Ovary (tissue), 9 donors: ENCODE results near the gene CFAP100. TPM values are rescaled to one million over a fixed set of nuclear protein-coding genes. Genes with fewer than 3 reads are reported as not detected.

Experiments
- DNase-seq, 5 donors: peaks; one replicate each; pipeline ENCODE4 v3.0.0-alpha.2; 2019 to 2020
- H3K27ac ChIP-seq, 2 donors: fragments of 200-600 bp; one replicate each; pipeline versions ENCODE4 v1.5.1 to v1.8.0; 2019 to 2022
- H3K27me3 ChIP-seq: fragments of 200-600 bp; one replicate; pipeline ENCODE4 v1.8.0; 2022
- H3K36me3 ChIP-seq: fragments of 200-600 bp; sonication (generic); one replicate; pipeline ENCODE4 v1.5.1; 2019
- H3K4me1 ChIP-seq: one replicate; pipeline ENCODE4 v1.8.1; 2013; ENCODE audit warnings: mild to moderate bottlenecking, moderate library complexity; ENCODE audit not compliant: insufficient read depth
- H3K4me3 ChIP-seq: fragments of 200-600 bp; sonication (generic); one replicate; pipeline ENCODE4 v1.5.1; 2017
- H3K9me3 ChIP-seq, 2 donors: fragments of 200-600 bp in 1 of 2; sonication (generic) in 1 of 2; one replicate each; pipeline versions ENCODE4 v1.5.1 to v1.8.1; 2013 to 2019; ENCODE audit warnings: mild to moderate bottlenecking in 1 of 2, moderate library complexity in 1 of 2
- CTCF ChIP-seq, 3 donors: fragments of 450-650 bp in 2 of 3; fragments of 200-600 bp in 1 of 3; IDR thresholded peaks; one replicate each; pipeline versions ENCODE4 v1.5.1 to v1.8.0; 2016 to 2022; ENCODE audit warnings: antibody characterized with exemption in 3 of 3, mild to moderate bottlenecking in 1 of 3
- EP300 ChIP-seq: sonication (generic); formaldehyde crosslinking; IDR thresholded peaks from one replicate; pipeline ENCODE4 v1.6.1; 2017; ENCODE audit warnings: antibody characterized with exemption
- POLR2A ChIP-seq: fragments of 450-650 bp; IDR thresholded peaks from one replicate; pipeline ENCODE4 v1.6.1; 2017; ENCODE audit warnings: antibody characterized with exemption, mild to moderate bottlenecking, moderate library complexity
- WGBS, 3 donors: extraction: QIAGEN DNeasy Blood & Tissue Kit in 1 of 3; methylation state at CpG; one replicate each; pipeline versions ENCODE4 v1.1.5 to v1.1.7; 2013 to 2017; 5-methylcytosine and 5-hydroxymethylcytosine counted together
- intact Hi-C, 4 donors: fragments of 100-400 bp; cut with DNase I; formaldehyde crosslinking; loops; one replicate each; pipeline versions ENCODE4 v1.11.0 to v1.15.1; 2022 to 2023
- polyA plus RNA-seq, 2 donors: library from polyadenylated mRNA; stranded (reverse); fragments of 200-250 nt in 1 of 2; fragments of 350-450 nt in 1 of 2; fragmentation: Illumina TruSeq in 1 of 2; extraction: RNeasy Lipid Tissue Mini Kit (QIAGEN cat#74804) in 1 of 2; gene quantifications; one replicate each; pipeline ENCODE4 v1.2.3, GENCODE V29; 2013 to 2014
- total RNA-seq, 7 donors: library from RNA; depleted of rRNA in 2 of 7; stranded (reverse); fragments of >200 nt in 2 of 7; fragmentation: NEBNext Ultra II Directional in 3 of 7; extraction: Animal tissue kit (Norgen Biotek cat#: 25700) in 3 of 7; gene quantifications; one replicate each; pipeline versions ENCODE4 v1.1.0 to v1.2.4, GENCODE V29; 2016 to 2023
- donor health status: DM: no; HTN: no; CAD: no; lungs with moderate emphysema.
- donor health status: DM: no; HTN: no; CAD: no.
- donor health status: Bipolar disorder and iron deficiency.
- donor health status: DM: yes; HTN: yes; CAD: no.
- donor health status: DM: no; HTN: no; CAD: no.
- donor health status: DM: yes; HTN: yes; CAD: no.

CFAP100 gene
- total and polyA plus RNA-seq, 9 donors: 0.06 to 21.3 (median 1.6) TPM; not detected in 3

DNA sequence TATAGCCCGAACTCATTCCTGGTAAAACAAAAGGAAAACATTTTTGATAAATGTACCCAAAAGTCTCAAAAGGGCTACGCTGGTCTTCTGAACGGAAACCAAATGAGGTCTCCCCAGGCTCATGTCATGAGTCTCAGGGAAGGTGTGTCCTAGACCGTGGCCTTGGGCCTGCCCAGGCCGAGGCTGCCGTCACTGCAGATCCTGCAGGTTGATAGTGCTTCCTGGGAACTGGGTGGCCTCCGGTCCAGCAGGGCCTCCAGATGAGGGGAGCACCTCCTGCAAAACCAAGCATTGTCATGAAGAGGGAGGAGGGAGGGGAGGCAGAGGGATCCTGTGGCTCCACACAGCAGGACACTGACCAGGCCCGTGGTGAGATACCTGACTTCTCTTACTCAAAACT, 43.5 kb downstream of the CFAP100 start:
- no peaks in the 10 kb centered on the region for H3K27me3 ChIP-seq
- no peak for TF ChIP-seq CTCF (IDR thresholded peaks at IDR 0.05)
- no peak for TF ChIP-seq EP300
- TF ChIP-seq POLR2A: no peak
- WGBS, 3 donors: 85 to 89% (median 87%) methylated on average over 8 of the region's 8 CpGs
- no peak overlapping the region for H3K4me3 ChIP-seq
- H3K9me3 ChIP-seq: no peaks in the 10 kb centered on the region
- peak in 2 of 5 donors; percentile 12 to 13 for DNase-seq
- peaks cover 3% of the 10 kb centered on the region for H3K4me1 ChIP-seq
- H3K27ac ChIP-seq: no peak overlapping the region
- no peaks in the 10 kb centered on the region for H3K36me3 ChIP-seq
- intact Hi-C loops: no loop called here

GRCh38 chr3:126438746-126439145, 44.0 kb downstream of the CFAP100 start:
- peak in 2 of 5 donors; percentile 7 to 16 for DNase-seq
- Histone ChIP-seq H3K27ac (no peak overlapping the region), H3K4me3 (no peak overlapping the region), H3K9me3 (no peaks in the 10 kb centered on the region), H3K36me3 (no peaks in the 10 kb centered on the region), H3K4me1 (peaks cover 3% of the 10 kb centered on the region), H3K27me3 (no peaks in the 10 kb centered on the region)
- WGBS, 3 donors: 95 to 97% (median 95%) methylated on average over 10 of the region's 10 CpGs
- intact Hi-C loops: no loop called here
- no peak for TF ChIP-seq CTCF (IDR thresholded peaks at IDR 0.05)
- TF ChIP-seq POLR2A: no peak
- no peak for TF ChIP-seq EP300

DNA sequence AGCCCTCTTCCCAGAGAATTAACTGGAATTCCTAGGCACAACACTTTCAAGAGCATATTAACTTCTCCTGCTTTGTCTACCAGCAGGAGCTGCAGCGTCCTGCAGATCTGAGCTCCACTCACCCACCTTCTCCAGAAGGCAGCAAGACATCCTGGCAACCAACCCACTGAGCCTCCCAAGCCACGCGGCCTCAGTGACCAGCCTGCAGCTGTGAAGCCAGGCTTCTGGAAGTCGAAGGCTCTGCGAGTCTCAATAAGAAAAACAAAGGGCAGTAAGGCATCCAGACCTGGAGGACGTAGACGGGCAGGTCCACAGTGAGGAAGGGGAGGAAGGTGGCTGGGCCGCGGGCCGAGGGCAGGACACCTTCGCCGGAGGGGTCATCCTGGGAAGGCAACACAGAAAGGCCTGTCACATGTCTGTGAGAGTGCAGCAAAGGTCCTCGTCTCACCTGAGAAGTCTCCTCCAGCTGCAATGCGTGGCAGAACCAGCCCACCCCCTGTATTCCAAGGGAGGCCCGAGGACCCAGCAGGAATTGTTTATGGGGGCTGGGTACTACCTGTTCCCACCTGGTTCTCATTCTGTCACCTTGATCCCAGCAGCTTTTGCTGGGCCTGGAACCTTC, 44.7 kb downstream of the CFAP100 start:
- H3K36me3 ChIP-seq: no peaks in the 10 kb centered on the region

DNA sequence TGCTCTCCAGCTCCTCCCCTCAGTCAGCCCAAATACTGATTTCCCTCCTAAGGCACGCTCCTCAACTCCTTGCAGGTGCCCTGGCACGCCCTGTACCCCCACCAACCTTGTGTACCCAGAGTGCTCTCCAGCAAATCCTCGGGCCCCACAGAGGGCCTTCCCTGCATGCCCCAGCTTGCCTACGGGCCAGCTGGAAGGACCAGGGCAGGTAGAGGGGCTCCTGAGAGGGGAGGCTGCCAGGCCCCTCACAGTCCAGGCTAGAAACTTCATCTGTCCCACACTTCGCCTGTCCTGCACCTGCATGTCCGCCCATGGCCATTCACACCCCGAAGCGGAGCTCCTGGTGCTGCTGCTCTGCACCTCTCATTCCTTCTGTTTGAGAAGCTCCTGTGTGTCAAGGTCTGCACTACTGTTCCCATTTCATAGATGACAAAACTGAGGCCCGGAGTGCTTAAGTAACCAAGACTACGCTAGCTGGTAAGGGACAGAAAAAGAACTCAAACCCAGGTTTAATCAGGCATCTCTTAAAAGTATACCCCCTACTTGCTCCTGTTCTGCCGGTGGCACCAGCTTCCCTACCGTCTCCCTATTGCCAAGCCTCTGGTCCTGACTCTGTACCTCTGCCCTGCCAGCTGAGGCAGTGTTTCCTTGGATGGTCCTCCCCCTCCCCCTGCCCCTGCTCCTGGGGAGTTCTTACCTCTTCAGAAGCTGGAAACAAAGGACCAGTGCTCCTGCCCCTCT, 45.4 kb downstream of the CFAP100 start:
- Histone ChIP-seq H3K4me3 (no peak overlapping the region), H3K36me3 (no peaks in the 10 kb centered on the region), H3K27me3 (no peaks in the 10 kb centered on the region), H3K27ac (no peak overlapping the region), H3K9me3 (no peaks in the 10 kb centered on the region), H3K4me1 (peaks cover 3% of the 10 kb centered on the region)
- intact Hi-C loops: no loop called here
- TF ChIP-seq CTCF (IDR thresholded peaks at IDR 0.05) (no peak), EP300 (no peak), POLR2A (no peak)
- 88 to 92% (median 88%) methylated on average over 12 of the region's 12 CpGs for WGBS, 3 donors
- DNase-seq: peak in 2 of 5 donors; percentile 5 to 8

More for the DNA sequence above, 44.7 kb downstream of the CFAP100 start:
- Histone ChIP-seq H3K4me3 (no peak overlapping the region), H3K9me3 (no peaks in the 10 kb centered on the region), H3K27me3 (no peaks in the 10 kb centered on the region), H3K27ac (no peak overlapping the region), H3K4me1 (peaks cover 3% of the 10 kb centered on the region)
- 88 to 90% (median 89%) methylated on average over 15 of the region's 15 CpGs for WGBS, 3 donors
- intact Hi-C loops: no loop called here
- TF ChIP-seq EP300 (no peak), CTCF (IDR thresholded peaks at IDR 0.05) (no peak), POLR2A (no peak)
- peak in 3 of 5 donors; percentile 5 to 8 (median 5) for DNase-seq
